GM23338 (cell line): ENCODE results near the gene FHIT. TPM values are rescaled to one million over a fixed set of nuclear protein-coding genes. Genes with fewer than 3 reads are reported as not detected.

ENCODE experiments used
- ATAC-seq: fragments of 200-7000 bp; cut with Tn5 transposase; 3 replicates; pipeline ENCODE4 v1.9.1; 2020
- DNase-seq: peaks from one replicate; pipeline ENCODE4 v3.0.0-alpha.2; 2015; ENCODE audit warnings: low spot score
- H2AFZ ChIP-seq: fragments of 200-600 bp; sonication (generic); 2 replicates; pipeline ENCODE4 v1.8.0; 2016; ENCODE audit warnings: antibody characterized with exemption, mild to moderate bottlenecking, moderate library complexity
- H3F3A ChIP-seq: fragments of 200-600 bp; sonication (generic); replicated peaks from 2 replicates; pipeline ENCODE4 v1.8.0; 2017; ENCODE audit warnings: antibody characterized with exemption, mixed run types, low read depth
- H3K27ac ChIP-seq: fragments of 200-600 bp; sonication (generic); 2 replicates; pipeline ENCODE4 v1.6.1; 2016; ENCODE audit warnings: low read depth
- H3K27me3 ChIP-seq: fragments of 200-600 bp; sonication (generic); 2 replicates; pipeline ENCODE4 v1.8.0; 2016; ENCODE audit warnings: mild to moderate bottlenecking, mixed run types, moderate library complexity; ENCODE audit not compliant: insufficient read depth
- H3K36me3 ChIP-seq: fragments of 200-600 bp; sonication (generic); 2 replicates; pipeline ENCODE4 v1.8.0; 2016; ENCODE audit warnings: mild to moderate bottlenecking; ENCODE audit not compliant: insufficient read depth
- H3K4me1 ChIP-seq: fragments of 200-600 bp; sonication (generic); 2 replicates; pipeline ENCODE4 v1.8.0; 2016; ENCODE audit warnings: mild to moderate bottlenecking, moderate library complexity; ENCODE audit not compliant: insufficient read depth
- H3K4me2 ChIP-seq: fragments of 200-600 bp; sonication (generic); 2 replicates; pipeline ENCODE4 v1.7.1; 2017; ENCODE audit warnings: mixed run types
- H3K4me3 ChIP-seq: fragments of 200-600 bp; sonication (generic); 2 replicates; pipeline ENCODE4 v1.6.1; 2016; ENCODE audit warnings: mixed run types
- H3K79me2 ChIP-seq: fragments of 200-600 bp; sonication (generic); replicated peaks from 2 replicates; pipeline ENCODE4 v1.8.0; 2017; ENCODE audit warnings: mild to moderate bottlenecking; ENCODE audit not compliant: insufficient read depth
- H3K9me2 ChIP-seq: fragments of 200-600 bp; sonication (generic); 2 replicates; pipeline ENCODE4 v1.8.0; 2017; ENCODE audit not compliant: insufficient read depth
- H4K20me1 ChIP-seq: fragments of 200-600 bp; sonication (generic); replicated peaks from 2 replicates; pipeline ENCODE4 v1.8.0; 2017; ENCODE audit warnings: mild to moderate bottlenecking; ENCODE audit not compliant: insufficient read depth
- H3K27ac Mint-ChIP-seq: 2 replicates; pipeline ENCODE4 v1.8.0; 2020; ENCODE audit warnings: inconsistent platforms, mild to moderate bottlenecking, moderate library complexity, mixed read lengths
- H3K27me3 Mint-ChIP-seq: 3 replicates; pipeline ENCODE4 v1.8.0; 2022; ENCODE audit warnings: low read depth, mild to moderate bottlenecking, moderate library complexity, mixed read lengths, inconsistent platforms; ENCODE audit not compliant: insufficient read depth, poor library complexity
- H3K36me3 Mint-ChIP-seq: 3 replicates; pipeline ENCODE4 v1.8.0; 2021; ENCODE audit warnings: low read depth, mild to moderate bottlenecking, inconsistent platforms, moderate library complexity, mixed read lengths
- H3K4me1 Mint-ChIP-seq: 3 replicates; pipeline ENCODE4 v1.8.0; 2020; ENCODE audit warnings: mild to moderate bottlenecking, inconsistent platforms, mixed read lengths
- H3K4me3 Mint-ChIP-seq: 3 replicates; pipeline ENCODE4 v1.8.0; 2021; ENCODE audit warnings: moderate library complexity, mild to moderate bottlenecking, inconsistent platforms, mixed read lengths
- H3K9me3 Mint-ChIP-seq: 3 replicates; pipeline ENCODE4 v1.8.0; 2020; ENCODE audit warnings: moderate library complexity, mild to moderate bottlenecking, inconsistent platforms, mixed read lengths
- CREB1 ChIP-seq: fragments of 250-450 bp; sonication (Bioruptor Pico); IDR thresholded peaks from 2 replicates; pipeline ENCODE4 v1.5.0; 2020; ENCODE audit warnings: low read depth, mild to moderate bottlenecking, moderate library complexity
- ETS1 ChIP-seq: IDR thresholded peaks from 2 replicates; pipeline ENCODE4 v1.6.1; 2016; ENCODE audit warnings: antibody characterized with exemption
- EZH2 ChIP-seq: fragments of 200-600 bp; sonication (generic); IDR thresholded peaks from one replicate; pipeline ENCODE4 v1.8.0; 2017; ENCODE audit warnings: antibody characterized with exemption, mild to moderate bottlenecking, low read depth; ENCODE audit not compliant: unreplicated experiment
- EZH2phosphoT487 ChIP-seq: fragments of 200-600 bp; sonication (generic); IDR thresholded peaks from one replicate; pipeline ENCODE4 v1.8.1; 2018; ENCODE audit warnings: antibody characterized with exemption; ENCODE audit not compliant: unreplicated experiment
- JUNB ChIP-seq: IDR thresholded peaks from one replicate; pipeline ENCODE4 v1.6.1; 2016; ENCODE audit warnings: antibody characterized with exemption; ENCODE audit not compliant: unreplicated experiment
- NANOG ChIP-seq: IDR thresholded peaks from 2 replicates; pipeline ENCODE4 v1.6.1; 2016; ENCODE audit warnings: antibody characterized with exemption, borderline replicate concordance
- POLR2AphosphoS5 ChIP-seq: IDR thresholded peaks from 2 replicates; pipeline ENCODE4 v1.6.1; 2016; ENCODE audit warnings: antibody characterized with exemption, low read depth
- REST ChIP-seq: IDR thresholded peaks from one replicate; pipeline ENCODE4 v1.6.1; 2018; ENCODE audit warnings: antibody characterized with exemption; ENCODE audit not compliant: unreplicated experiment
- STAT1 ChIP-seq: IDR thresholded peaks from one replicate; pipeline ENCODE4 v1.6.1; 2016; ENCODE audit warnings: antibody characterized with exemption; ENCODE audit not compliant: unreplicated experiment
- ZNF114 ChIP-seq: fragments of 250-450 bp; sonication (Bioruptor Pico); IDR thresholded peaks from 2 replicates; pipeline ENCODE4 v1.5.0; 2020; ENCODE audit warnings: mild to moderate bottlenecking, moderate library complexity
- ZNF331 ChIP-seq: fragments of 250-450 bp; sonication (Bioruptor Pico); IDR thresholded peaks from 2 replicates; pipeline ENCODE4 v1.5.0; 2020; ENCODE audit warnings: low read depth, mild to moderate bottlenecking, moderate library complexity
- ZNF462 ChIP-seq: fragments of 250-450 bp; sonication (Bioruptor Pico); IDR thresholded peaks from 2 replicates; pipeline ENCODE4 v1.5.0; 2020; ENCODE audit warnings: mild to moderate bottlenecking, moderate library complexity
- polyA plus RNA-seq: library from polyadenylated mRNA; unstranded; fragments of >200 nt; fragmentation: Nextera tagmentation; extraction: Ambion mirVana; gene quantifications from 2 replicates; pipeline ENCODE4 v1.2.1, GENCODE V29; 2016
- total RNA-seq: library from RNA; depleted of rRNA; stranded (reverse); fragments of >200 nt; shearing (Covaris generic); gene quantifications from 2 replicates; pipeline ENCODE4 v1.2.3, GENCODE V29; 2014
- TF ChIP-seq, protein P1 (sequence below), 2 experiments: fragments of 200-600 bp in 1 of 2; sonication (generic) in 1 of 2; conservative IDR thresholded peaks; 2 replicates each; pipeline versions ENCODE4 v1.5.1 to v1.6.1; 2016 to 2017; ENCODE audit warnings: antibody characterized with exemption in 2 of 2, low read depth in 2 of 2, mild to moderate bottlenecking in 2 of 2, moderate library complexity in 1 of 2

Gene FHIT
- total and polyA plus RNA-seq, 2 experiments from 2014 or later, result 3.0 to 8.3 TPM

DNA sequence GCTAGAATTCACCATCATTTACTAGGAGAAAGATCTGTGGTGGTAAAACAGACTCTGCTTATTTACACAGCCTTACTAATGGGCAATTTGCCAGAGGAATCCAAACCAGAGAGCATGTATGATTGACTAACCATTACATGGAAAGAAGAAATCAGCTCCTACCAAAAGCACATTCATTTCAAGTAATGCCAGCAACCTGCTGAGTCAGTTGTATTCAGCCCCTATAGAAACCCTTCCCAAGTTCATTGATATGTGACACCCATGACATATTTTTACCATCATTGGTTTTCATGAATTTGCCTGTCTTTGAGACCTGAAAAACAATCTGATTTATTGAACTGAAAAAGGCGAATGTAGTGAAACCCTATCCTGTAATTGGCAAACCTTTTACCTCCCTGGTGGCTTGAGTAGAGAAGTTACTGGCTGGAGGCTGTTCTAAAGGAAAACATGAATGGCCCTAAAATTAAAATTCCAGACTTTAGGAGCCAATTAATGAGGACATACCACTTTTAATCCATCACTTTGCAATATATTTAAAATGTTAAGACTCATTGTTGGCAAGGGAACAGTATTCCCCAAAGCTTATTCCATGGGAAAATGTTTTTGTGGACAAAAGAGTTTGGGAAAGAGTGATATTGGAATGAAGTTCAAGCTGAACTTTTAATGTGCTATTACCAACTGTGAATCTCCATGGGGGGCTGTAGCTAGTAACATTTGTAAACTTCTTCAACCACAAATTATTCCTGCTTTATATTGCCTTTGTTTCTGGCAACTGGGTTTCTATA, 542.9 kb downstream of the FHIT start:
- H3K4me2 ChIP-seq, result no peak overlapping the region
- no peak for TF ChIP-seq JUNB
- TF ChIP-seq EZH2, result no peak
- TF ChIP-seq EZH2phosphoT487, result no peak
- no peak for TF ChIP-seq POLR2AphosphoS5
- TF ChIP-seq REST, result no peak
- TF ChIP-seq, protein P1, sequence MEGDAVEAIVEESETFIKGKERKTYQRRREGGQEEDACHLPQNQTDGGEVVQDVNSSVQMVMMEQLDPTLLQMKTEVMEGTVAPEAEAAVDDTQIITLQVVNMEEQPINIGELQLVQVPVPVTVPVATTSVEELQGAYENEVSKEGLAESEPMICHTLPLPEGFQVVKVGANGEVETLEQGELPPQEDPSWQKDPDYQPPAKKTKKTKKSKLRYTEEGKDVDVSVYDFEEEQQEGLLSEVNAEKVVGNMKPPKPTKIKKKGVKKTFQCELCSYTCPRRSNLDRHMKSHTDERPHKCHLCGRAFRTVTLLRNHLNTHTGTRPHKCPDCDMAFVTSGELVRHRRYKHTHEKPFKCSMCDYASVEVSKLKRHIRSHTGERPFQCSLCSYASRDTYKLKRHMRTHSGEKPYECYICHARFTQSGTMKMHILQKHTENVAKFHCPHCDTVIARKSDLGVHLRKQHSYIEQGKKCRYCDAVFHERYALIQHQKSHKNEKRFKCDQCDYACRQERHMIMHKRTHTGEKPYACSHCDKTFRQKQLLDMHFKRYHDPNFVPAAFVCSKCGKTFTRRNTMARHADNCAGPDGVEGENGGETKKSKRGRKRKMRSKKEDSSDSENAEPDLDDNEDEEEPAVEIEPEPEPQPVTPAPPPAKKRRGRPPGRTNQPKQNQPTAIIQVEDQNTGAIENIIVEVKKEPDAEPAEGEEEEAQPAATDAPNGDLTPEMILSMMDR (conservative IDR thresholded peaks at IDR 0.05; ENCODE audit: low read depth in 2 of 2), result no peak
- TF ChIP-seq CREB1 (CRISPR knock-in tag), result no peak
- TF ChIP-seq NANOG, result no peak
- no peak for TF ChIP-seq ZNF331 (CRISPR knock-in tag)
- TF ChIP-seq STAT1, result no peak
- TF ChIP-seq ZNF114 (CRISPR knock-in tag), result no peak
- no peak for TF ChIP-seq ETS1
- no peak for TF ChIP-seq ZNF462 (CRISPR knock-in tag)
- Mint-ChIP-seq H3K27ac (no peak overlapping the region), H3K36me3 (peaks cover 36% of the 10 kb centered on the region), H3K27me3 (peaks cover 2% of the 10 kb centered on the region), H3K4me1 (peaks cover 6% of the 10 kb centered on the region; the same call in 2 of the 3 replicates), H3K9me3 (peaks cover 36% of the 10 kb centered on the region), H3K4me3 (no peak overlapping the region)
- ATAC-seq (no peak), DNase-seq (no peak)
- no peaks in the 10 kb centered on the region for H3K9me2 ChIP-seq
- H2AFZ ChIP-seq, result no peak overlapping the region; the same call in 1 of the 2 replicates
- no peak overlapping the region for H3K4me3 ChIP-seq
- no peaks in the 10 kb centered on the region for H3K79me2 ChIP-seq
- no peaks in the 10 kb centered on the region for H3K27me3 ChIP-seq
- H3K36me3 ChIP-seq, result no peaks in the 10 kb centered on the region; the same call in 1 of the 2 replicates
- no peak overlapping the region for H3K27ac ChIP-seq
- no peaks in the 10 kb centered on the region for H3F3A ChIP-seq
- peaks cover 5% of the 10 kb centered on the region; the same call in 1 of the 2 replicates for H3K4me1 ChIP-seq
- no peaks in the 10 kb centered on the region for H4K20me1 ChIP-seq
